DND-41 (cell line): Measurements from ENCODE around the gene SBK3.

Source experiments
- ATAC-seq: fragments of 200-7000 bp; cut with Tn5 transposase; 3 replicates; pipeline ENCODE4 v1.9.1; 2021; ENCODE audit warnings: low read depth; ENCODE audit not compliant: insufficient read depth
- DNase-seq: peaks from one replicate; pipeline ENCODE4 v3.0.0-alpha.2; 2020
- H2AFZ ChIP-seq: 2 replicates; pipeline ENCODE4 v1.6.0; 2012; ENCODE audit warnings: low read depth, low read length
- H3K27ac ChIP-seq: 2 replicates; pipeline ENCODE4 v1.5.1; 2012; ENCODE audit warnings: low read length, inconsistent platforms
- H3K27me3 ChIP-seq: fragments of 200-600 bp; sonication (generic); 2 replicates; pipeline ENCODE4 v1.6.0; 2012; ENCODE audit warnings: low read length, mild to moderate bottlenecking, inconsistent platforms; ENCODE audit not compliant: insufficient read depth, poor library complexity
- H3K36me3 ChIP-seq: 2 replicates; pipeline ENCODE4 v1.5.1; 2012; ENCODE audit warnings: low read length, inconsistent platforms; ENCODE audit not compliant: insufficient read depth
- H3K4me1 ChIP-seq: 2 replicates; pipeline ENCODE4 v1.5.1; 2012; ENCODE audit warnings: mild to moderate bottlenecking, low read length; ENCODE audit not compliant: insufficient read depth
- H3K4me2 ChIP-seq: 2 replicates; pipeline ENCODE4 v1.6.0; 2012; ENCODE audit warnings: mild to moderate bottlenecking, moderate library complexity, low read length, inconsistent platforms; ENCODE audit not compliant: insufficient read depth
- H3K4me3 ChIP-seq, 2 experiments: fragments of 200-600 bp in 1 of 2; shearing (Covaris generic) in 1 of 2; 2 replicates each; pipeline ENCODE4 v1.5.1; 2012 to 2016; ENCODE audit warnings: inconsistent platforms in 2 of 2, low read length in 2 of 2, mild to moderate bottlenecking in 2 of 2, low read depth in 1 of 2, moderate library complexity in 1 of 2
- H3K79me2 ChIP-seq: 2 replicates; pipeline ENCODE4 v1.6.0; 2012; ENCODE audit warnings: low read length, inconsistent platforms; ENCODE audit not compliant: insufficient read depth
- H3K9ac ChIP-seq: 2 replicates; pipeline ENCODE4 v1.6.0; 2012; ENCODE audit warnings: low read depth, mild to moderate bottlenecking, inconsistent platforms, low read length, moderate library complexity
- H3K9me3 ChIP-seq: 2 replicates; pipeline ENCODE4 v1.5.1; 2012; ENCODE audit warnings: low read length, moderate library complexity, mild to moderate bottlenecking, inconsistent platforms; ENCODE audit not compliant: insufficient read depth, severe bottlenecking
- H4K20me1 ChIP-seq: 2 replicates; pipeline ENCODE4 v1.6.0; 2012; ENCODE audit warnings: low read length; ENCODE audit not compliant: insufficient read depth
- CTCF ChIP-seq: IDR thresholded peaks from 2 replicates; pipeline ENCODE4 v1.5.1; 2012; ENCODE audit warnings: borderline replicate concordance, low read length, moderate library complexity, mild to moderate bottlenecking; ENCODE audit not compliant: poor library complexity, severe bottlenecking; ENCODE audit errors: extremely low read depth
- EZH2 ChIP-seq: IDR thresholded peaks from 3 replicates; pipeline ENCODE4 v1.6.1; 2012; ENCODE audit warnings: borderline replicate concordance, low read depth, mild to moderate bottlenecking, moderate library complexity, low read length, inconsistent platforms; ENCODE audit not compliant: severe bottlenecking

Gene SBK3

GRCh38 chr19:55538132-55538531, 7.2 kb downstream of the SBK3 start:
- Histone ChIP-seq H3K9ac (no peak overlapping the region), H3K4me1 (no peaks in the 10 kb centered on the region), H3K4me3 (no peak overlapping the region), H3K27ac (no peak overlapping the region), H2AFZ (no peak overlapping the region), H3K36me3 (no peaks in the 10 kb centered on the region), H3K27me3 (no peaks in the 10 kb centered on the region), H3K79me2 (no peaks in the 10 kb centered on the region), H4K20me1 (no peaks in the 10 kb centered on the region), H3K9me3 (no peaks in the 10 kb centered on the region), H3K4me2 (no peak overlapping the region)
- no peak for DNase-seq
- TF ChIP-seq EZH2 (no peak), CTCF (no peak)
- no peak for ATAC-seq

GRCh38 chr19:55537741-55538111, 7.6 kb downstream of the SBK3 start:
- no peaks in the 10 kb centered on the region for H4K20me1 ChIP-seq
- H3K4me2 ChIP-seq = no peak overlapping the region
- H3K4me3 ChIP-seq = no peak overlapping the region
- TF ChIP-seq CTCF = no peak
- TF ChIP-seq EZH2 = no peak
- H3K27ac ChIP-seq = no peak overlapping the region
- no peaks in the 10 kb centered on the region for H3K4me1 ChIP-seq
- no peaks in the 10 kb centered on the region for H3K9me3 ChIP-seq
- H3K36me3 ChIP-seq = no peaks in the 10 kb centered on the region
- ATAC-seq (no peak), DNase-seq (no peak)
- no peak overlapping the region for H2AFZ ChIP-seq
- no peaks in the 10 kb centered on the region for H3K79me2 ChIP-seq
- no peaks in the 10 kb centered on the region for H3K27me3 ChIP-seq
- no peak overlapping the region for H3K9ac ChIP-seq

- Histone ChIP-seq H3K36me3 (no peaks in the 10 kb centered on the region), H3K27ac (no peak within 1 kb of the TSS), H3K4me1 (no peaks in the 10 kb centered on the region), H4K20me1 (no peaks in the 10 kb centered on the region), H3K9ac (no peak within 1 kb of the TSS), H3K9me3 (no peaks in the 10 kb centered on the region), H2AFZ (no peak within 1 kb of the TSS), H3K79me2 (no peaks in the 10 kb centered on the region), H3K4me3 (no peak within 1 kb of the TSS), H3K27me3 (no peaks in the 10 kb centered on the region), H3K4me2 (no peak within 1 kb of the TSS)
- ATAC-seq (no peak), DNase-seq (no peak)
- TF ChIP-seq EZH2 = no peak
- no peak for TF ChIP-seq CTCF
Observed at GRCh38 chr19:55536951-55537740, 8.2 kb downstream of the SBK3 start, which contains the start of gene SBK2. Gene SBK2 (minus strand): TSS chr19:55537133. CDS start chr19:55536294, 839 bp downstream.
